ENCODE measurements around the gene BRD2.

Gene BRD2

DNA sequence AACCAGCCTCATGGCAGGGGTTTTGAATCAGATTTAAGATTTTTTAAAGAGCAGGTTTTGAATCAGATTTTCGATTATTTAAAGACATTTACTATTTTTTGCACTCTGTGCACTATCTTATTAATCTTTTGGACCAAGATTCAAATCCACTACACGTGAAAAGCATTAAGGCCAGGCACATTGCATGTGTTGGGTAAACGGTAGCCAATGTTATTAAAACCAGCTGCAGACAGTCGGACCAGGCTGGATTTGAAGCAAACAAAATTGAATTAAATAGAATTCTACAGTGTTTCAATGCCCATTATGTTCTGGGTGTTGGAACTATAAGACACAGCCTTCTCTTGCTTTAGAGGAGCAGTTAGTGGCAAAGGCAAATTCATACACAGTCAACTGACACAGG is 33.3 kb downstream of the BRD2 start:
- DNase-seq, result no peak

GRCh38 chr6:33004940-33005339 is 36.5 kb downstream of the BRD2 start:
- no peak for DNase-seq

DNA sequence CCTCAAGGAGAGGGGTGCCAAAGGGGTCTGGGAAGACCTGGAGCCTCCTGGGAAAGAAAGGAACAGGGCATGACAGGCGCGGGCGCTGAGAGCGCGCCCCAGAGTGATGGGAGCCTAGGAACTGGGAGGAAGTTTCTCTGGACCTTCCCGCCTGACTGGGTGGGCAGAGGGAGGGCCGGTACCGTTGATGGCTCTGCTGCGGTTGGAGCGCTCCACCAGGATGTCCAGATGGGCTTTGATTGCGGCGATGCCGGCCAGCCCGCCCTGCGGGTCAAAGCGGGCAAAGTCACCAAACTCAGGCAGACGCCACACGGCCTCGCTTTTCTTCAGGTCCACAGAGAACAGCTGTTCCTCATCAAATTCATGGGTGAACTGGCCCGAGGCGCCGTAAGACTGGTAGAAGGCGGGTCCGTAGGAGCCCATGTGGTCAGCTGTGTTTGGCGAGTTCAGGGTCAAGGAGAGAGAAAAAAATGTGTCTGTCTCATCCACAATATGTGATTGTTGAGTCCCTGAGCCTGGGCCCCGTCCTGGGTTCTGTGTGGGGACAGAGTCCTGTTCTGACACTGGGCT is 39.5 kb downstream of the BRD2 start:
- no peak for DNase-seq

GRCh38 chr6:33008944-33009861 is 40.8 kb downstream of the BRD2 start, which contains the start of gene HLA-DOA:
HLA-DOA (minus strand) TSS chr6:33009591.
- peak; percentile 19 to 24 for DNase-seq

GRCh38 chr6:33010356-33010755 is 42.0 kb downstream of the BRD2 start:
- DNase-seq, result no peak

GRCh38 chr6:33013608-33014007 is 45.2 kb downstream of the BRD2 start:
- DNase-seq, result no peak

GRCh38 chr6:33014841-33015634 is 46.6 kb downstream of the BRD2 start:
- DNase-seq, result peak; percentile 36 to 56

- no peak for DNase-seq
Measured at GRCh38 chr6:33015798-33016197, 47.4 kb downstream of the BRD2 start.

- no peak for DNase-seq
Measured at GRCh38 chr6:33017018-33017417, 48.6 kb downstream of the BRD2 start.

DNA sequence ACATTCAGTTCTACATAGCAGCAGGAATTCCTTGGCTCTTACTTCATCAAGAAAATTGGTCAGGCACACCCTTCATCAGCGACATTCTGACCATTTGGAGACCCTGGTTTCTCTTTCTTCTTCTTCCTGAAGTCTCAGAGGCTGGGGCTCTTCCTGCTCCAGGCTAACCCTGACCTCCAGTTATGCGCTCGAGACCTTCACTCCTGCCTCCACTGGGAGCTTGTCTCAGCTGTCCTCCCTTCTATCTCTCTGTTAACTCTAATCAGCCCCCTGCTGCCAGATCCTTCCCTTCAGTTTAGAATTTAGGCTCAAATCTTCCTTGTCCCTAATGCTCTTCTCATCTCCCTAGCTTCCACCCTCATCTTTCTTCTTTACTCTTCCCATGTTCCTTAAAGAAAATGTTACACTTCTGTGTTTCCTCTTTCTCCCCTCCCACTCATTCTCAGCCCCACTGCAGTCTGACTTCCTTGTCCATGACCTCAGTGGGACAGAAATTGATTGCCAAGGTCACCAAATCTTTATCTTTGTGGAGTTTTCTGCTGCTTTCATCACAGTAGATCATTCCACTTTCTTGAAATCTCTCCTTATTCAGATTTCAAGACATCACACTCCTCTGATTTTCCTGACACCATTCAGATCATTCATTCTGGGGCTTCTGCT is 49.4 kb downstream of the BRD2 start:
- no peak for DNase-seq

- DNase-seq, result no peak
Measured at GRCh38 chr6:33018418-33018817, 50.0 kb downstream of the BRD2 start.

DNA sequence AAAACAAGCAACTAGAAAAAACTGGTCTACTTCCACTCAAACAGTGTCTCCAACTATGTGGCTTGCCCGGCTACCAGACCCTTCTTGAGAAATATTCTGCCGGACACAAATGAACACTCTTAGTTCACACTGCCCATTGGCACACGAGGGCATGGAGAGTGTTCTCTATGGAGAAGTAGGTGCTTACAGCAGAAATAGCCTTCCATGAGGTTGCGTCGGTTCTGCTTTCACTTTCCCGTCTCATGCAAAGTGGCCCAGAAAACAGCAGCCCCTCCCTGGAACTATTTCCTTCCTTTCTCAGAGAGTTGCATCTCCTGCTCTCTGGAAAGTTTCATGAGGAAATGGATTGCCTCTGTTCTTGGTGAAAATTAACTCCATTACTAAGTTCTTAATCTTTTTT is 50.5 kb downstream of the BRD2 start:
- peak in 1 of 2 donors; percentile 46 for DNase-seq

DNA sequence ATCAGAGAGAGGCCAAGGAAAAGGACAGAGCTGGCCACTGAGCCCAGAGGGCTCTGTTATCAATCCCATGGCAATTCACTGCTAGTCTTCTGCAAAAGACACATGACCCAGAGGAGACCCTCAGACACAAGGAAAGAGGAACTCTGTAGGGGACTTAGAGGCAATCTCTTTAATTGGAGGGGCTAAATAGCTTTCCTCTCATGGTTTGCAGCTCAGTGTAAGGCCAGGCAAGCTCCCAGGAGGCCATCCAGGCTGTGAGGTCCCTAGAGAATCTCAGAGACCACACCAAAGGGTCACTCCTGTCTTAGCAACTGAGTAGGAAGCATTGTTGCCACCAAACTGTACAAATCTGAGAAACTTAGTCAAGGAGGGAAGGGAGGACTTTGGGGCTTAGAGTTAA is 51.0 kb downstream of the BRD2 start:
- DNase-seq, result no peak

DNA sequence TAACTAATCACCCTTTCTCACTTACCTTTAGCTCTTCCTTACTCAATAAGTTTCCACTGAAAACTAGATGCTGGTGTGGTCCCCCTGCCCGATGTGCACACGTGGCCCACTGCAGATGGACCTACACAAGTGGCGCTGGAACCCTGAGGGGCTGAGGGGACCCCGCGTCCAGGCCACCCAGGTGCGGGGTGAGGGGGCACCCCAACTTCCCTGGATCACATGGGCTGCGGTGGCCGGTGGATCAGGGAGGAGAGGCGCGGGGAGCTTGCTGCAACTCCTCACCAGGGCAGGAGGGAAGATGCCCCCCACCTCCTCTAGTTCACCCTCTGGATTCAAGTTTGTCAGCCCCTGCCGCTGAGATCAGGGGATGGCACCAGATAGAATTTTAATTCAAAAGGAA is 53.5 kb downstream of the BRD2 start:
- DNase-seq, result no peak

GRCh38 chr6:33023536-33023935 is 55.1 kb downstream of the BRD2 start:
- no peak for DNase-seq

DNA sequence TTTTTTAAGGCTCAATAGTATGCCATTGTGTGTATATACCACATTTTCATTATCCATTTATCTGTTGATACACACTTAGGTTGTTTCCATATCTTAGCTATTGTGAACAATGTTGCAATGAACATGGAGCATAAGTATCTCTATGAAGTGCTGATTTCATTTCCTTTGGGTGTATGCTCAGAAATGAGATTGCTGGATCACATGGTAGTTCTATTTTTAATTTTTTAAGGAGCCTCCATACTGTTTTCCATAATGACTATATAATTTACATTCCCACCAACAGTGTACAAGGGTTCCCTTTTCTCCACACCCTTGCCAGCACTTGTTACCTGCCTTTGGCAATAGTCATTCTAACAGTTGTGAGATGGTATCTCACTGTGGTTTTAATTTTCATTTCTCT is 56.1 kb downstream of the BRD2 start:
- no peak for DNase-seq

DNA sequence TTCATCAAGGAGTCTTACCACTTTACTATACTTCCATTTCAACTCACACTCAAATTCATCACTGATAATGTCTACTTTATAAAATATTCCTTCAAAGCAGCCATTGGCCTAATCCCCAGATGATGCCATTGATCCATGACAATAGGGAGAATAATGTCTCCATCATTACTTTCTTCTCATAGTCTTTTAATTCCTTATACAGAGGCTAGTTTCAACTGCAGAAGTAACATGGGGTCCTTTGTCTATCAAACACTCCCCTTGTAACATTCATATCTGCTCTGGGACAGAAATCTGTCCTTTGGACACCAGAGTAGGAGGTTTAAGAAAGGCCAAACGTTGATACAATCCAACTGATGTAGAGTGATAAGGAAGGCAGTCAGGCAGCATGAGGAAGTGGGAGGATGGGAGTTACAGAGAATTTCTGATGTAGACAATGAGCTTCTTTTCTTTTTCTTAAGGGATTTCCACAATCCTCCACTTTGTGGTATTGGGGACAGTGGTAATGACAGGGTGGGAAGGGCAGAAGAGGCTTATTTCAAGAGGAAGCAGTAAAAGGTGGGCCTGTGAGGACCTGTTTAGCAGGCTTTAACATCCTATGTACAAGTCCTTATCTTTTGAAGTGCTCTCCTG is 59.9 kb downstream of the BRD2 start:
- DNase-seq, result no peak

GRCh38 chr6:33029328-33030184 is 61.2 kb downstream of the BRD2 start:
- DNase-seq, result no peak

DNA sequence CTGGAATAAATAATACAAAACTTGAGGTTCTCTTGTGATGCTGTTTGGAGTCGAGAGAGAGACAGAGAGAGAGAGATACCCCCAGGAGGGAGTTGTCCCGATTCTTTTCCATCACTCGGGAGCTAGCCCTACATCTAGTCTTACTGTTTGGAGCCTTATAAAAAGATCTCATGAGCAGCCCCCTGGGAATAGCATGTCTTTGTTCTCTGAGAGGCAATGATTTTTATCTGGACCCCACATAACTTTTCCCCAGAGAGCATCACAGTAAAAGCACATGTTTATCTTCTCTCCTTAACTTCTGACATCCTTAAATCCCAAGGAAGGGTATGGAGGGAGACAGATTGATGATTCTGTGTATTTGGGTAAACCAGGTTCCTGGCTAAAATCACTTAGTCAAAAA is 61.9 kb downstream of the BRD2 start:
- no peak for DNase-seq

Data from activated CD4-positive, alpha-beta T cell treated with anti-CD3 and anti-CD28 coated beads for 4 hours (primary cell).